Pulmonary artery endothelial cell (primary cell): Measurements from ENCODE around the gene ZNF709. TPM values are rescaled to one million over a fixed set of nuclear protein-coding genes. Genes with fewer than 3 reads are reported as not detected.
A peak's percentile ranks its signal among the peaks of the same experiment; 100 is the strongest.
"Not testable (repeated sequence)": the region's sequence is repeated elsewhere in the genome, so short reads cannot be mapped to it uniquely, and the experiment has no call there.

ENCODE experiments used
- DNase-seq: peaks from one replicate; pipeline ENCODE4 v3.0.0-alpha.2; 2011; ENCODE audit warnings: low read depth, low spot score
- total RNA-seq: library from RNA; depleted of rRNA; stranded (reverse); fragments of >200 nt; gene quantifications from 2 replicates; pipeline ENCODE4 v1.2.3, GENCODE V29; 2014

Gene ZNF709
- 2.6 and 3.9 TPM in 2 replicates for total RNA-seq

DNA sequence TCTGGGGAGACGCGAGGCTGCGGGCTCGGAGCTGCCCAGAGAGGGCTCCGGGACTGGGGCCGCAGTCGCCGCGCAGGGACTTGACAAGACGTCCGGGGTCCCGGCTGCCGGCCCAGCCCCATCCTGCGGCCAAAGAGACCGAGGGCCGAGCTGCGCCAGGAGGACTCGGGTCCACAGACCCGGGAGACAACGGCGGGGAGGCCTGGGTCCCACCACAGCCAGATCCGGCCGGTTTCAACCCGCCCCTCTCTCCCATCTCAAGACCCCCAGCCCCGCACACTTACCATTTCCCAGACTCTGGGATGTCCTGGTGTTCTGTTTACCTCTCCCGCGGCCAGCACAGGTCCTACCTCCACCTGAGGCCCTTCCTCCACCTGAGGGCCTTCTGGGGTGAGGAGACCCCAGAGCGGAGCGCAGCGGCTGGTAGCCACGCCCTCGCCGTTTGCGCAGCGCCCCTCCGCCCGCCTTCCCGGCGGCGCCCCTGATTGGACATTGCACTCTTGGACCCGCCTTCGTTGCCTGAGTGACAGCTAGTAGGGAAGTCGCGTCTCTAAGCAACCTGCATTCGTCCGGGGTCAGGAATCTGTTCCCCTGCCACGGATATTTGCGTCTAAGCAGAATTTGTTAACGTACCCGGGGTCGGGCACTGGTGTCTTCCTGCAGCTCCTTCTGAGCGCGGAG, at the start of gene ZNF709:
Gene ZNF709, minus strand, starts transcription at position 446 of the 681 bp plus-strand sequence. Its CDS starts 159 bp downstream, at position 287.
- peak; percentile 36 for DNase-seq

DNA sequence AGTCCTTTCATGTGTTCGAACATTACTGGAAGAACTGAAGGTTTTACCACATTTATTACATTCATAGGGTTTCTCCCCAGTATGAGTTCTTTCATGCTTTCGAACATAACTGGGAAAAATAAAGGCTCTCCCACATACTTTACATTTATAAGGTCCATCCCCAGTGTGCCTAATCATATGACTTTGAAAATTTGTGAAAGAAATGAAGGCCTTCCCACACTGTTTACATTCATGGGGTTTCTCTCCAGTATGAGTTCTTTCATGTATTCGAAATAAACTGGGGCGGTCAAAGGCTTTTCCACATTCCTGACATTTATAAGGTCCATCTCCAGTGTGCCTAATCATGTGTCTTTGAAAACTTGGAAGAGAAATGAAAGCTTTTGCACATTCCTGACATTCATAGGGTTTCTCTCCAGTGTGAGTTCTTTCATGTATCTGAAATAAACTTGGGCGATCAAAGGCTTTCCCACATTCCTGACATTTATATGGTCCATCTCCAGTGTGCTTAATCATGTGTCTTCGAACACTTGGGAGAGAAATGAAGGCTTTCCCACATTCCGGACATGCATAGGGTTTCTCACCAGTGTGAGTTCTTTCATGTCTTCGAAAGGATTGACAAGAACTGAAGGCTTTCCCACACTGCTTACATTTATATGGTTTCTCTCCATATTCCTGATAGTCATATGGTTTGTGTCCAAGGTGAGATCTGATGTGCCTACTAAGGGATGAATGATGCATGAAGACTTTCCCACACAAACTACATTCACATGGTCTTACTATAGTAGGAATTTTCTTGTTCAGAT, 42.6 kb upstream of the ZNF709 start:
- DNase-seq, result no peak

GRCh38 chr19:12526542-12526941, 41.9 kb upstream of the ZNF709 start:
- no peak for DNase-seq

GRCh38 chr19:12521996-12522395, 37.4 kb upstream of the ZNF709 start:
- DNase-seq, result no peak

DNA sequence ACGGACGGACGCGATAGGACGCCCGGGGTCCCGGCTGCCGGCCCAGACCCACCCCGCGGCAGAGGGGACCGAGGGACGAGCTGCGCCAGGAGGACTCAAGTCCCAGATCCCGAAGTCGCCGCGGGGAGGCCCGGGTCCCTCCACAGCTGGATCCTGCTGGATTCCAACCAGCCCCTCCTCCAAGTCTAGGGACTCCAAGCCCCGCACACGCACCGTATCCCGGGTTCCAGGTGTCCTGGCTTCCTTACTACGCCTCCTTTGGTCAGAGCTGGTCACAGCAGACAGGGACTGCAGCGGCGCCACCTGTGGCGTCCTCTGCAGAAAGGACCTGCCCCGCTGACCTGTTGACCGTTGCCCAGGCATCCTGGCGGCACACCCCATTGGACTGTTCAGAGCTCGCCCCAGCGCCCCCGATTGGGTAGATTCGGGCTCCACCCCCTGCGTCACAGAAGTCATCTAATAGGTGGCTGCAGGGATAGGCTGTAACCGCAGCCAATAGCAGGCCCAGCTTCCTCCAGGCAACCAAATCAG, 29.0 kb upstream of the ZNF709 start:
- DNase-seq, result no peak

DNA sequence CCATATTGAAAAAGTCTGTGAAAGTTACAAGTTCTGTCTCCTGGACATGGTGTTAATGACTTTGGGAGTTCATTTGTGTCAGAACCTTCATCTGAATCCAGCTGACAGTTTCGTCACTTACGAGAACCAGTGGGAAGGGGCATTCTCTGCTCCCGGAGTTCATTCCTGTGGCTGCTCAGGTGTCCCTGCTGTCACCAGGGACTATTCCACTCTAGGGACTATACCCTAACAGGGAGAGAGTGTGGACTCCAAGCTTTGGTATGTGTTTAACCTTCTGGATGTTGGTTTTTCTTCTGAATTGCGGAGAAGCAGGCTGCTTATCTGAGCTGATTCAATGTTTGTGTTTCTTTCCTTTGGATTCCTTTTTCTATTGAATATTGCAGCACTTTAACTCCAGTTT, 12.4 kb upstream of the ZNF709 start:
- DNase-seq, result no peak

GRCh38 chr19:12496480-12496879, 11.9 kb upstream of the ZNF709 start:
- no peak for DNase-seq

DNA sequence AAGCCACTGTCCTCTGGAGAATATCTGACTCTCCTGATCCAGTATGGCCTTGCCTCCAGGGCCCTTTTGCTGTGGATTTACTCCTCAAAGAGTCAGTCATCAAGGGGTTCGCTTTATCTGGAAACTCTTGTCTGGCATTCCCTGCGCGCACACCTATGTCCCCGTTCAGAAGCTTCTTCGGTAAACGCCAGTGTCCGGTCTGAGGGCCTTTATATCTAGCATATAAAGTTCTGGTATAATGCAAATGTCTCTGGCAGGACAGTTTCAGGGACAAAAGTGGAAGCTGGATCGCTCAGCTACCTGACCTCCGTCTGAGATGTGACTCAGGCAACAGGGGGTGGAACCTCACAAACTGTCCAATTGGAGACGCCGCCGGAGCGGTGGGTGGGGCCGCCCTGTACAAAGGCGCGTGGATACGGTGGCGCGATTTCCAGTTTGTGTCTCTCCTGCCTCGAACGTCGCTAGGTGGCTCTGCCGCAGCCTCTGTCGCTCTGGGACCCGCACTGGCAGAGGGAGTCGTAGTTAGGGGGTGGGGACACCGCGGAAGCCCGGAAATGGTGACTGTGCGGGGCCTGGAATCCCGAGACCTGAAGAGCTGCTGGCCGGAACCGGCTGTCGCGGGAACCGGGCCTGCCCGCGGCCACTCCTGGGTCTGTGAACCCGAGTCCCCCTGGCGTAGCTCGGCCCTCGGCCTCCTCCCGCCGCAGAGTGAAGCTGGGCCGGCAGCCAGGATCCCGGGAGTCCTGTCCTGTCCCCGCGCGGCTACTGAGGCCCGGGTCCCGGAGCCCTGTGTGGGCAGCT, 10.6 kb upstream of the ZNF709 start:
- DNase-seq, result peak; percentile 41

DNA sequence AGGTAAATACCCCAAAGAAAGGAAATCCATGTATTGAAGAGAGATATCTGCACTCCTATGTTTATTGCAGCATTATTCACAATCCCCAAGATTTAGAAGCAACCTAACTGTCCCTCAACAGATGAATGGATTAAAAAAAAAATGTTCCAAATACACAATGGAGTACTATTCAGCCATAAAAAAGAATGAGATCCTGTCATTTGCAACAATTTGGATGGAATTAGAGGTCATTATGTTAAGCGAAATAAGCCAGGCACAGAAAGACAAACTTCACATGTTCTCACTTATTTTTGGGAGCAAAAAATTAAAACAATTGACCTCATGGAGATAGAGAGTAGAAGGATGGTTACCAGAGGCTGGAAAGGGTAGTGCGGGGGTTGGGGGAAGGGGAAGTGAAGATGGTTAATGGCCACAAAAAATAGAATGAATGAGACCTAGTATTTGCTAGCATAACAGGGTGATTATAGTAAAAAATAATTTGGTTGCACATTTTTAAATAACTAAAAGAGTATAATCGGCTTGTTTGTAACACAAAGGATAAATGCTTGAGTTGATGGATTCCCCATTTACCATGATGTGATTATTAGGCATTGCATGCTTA, 9.7 kb upstream of the ZNF709 start:
- DNase-seq, result no peak

DNA sequence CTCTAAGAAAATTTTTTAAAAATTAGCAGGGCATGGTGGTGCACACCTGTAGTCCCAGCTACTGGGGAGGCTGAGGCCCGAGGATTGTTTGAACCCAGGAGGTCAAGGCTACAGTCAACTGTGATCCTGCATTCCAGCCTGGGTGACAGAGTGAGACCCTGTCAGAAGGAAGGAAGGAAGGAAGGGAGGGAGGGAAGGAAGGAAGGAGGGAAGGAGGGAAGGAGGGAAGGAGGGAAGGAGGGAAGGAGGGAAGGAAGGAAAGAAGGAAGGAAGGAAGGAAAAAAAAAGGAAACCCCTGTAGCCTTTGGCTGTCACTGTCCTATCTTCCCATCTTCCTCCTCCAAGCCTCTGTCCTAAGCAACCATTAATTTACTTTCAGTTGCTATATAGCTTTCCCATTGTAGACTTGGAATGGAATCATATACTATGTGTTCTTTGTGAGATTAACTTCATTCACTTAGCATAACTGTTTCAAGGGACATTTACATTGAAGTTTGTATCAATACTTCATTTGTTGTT, 1.7 kb upstream of the ZNF709 start:
- not testable (repeated sequence) for DNase-seq

DNA sequence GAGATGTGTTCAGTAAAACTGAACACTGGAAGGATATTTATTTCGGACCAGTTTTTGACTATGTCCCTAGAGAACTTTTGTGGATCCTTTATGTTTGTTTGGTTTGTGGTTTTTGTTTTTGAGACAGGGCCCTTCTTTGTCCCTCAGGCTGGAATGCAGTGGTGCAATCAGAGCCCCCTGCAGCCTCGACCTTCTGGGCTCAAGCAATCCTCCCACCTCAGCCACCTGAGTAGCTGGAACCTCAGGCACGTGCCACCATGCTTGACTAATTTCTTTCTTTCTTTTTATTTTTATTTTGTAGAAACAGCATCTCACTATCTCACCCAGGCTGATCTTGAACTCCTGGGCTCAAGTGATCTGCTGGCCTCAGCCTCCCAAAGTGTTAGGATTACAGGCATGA, 955 bp upstream of the ZNF709 start:
- DNase-seq, result no peak

DNA sequence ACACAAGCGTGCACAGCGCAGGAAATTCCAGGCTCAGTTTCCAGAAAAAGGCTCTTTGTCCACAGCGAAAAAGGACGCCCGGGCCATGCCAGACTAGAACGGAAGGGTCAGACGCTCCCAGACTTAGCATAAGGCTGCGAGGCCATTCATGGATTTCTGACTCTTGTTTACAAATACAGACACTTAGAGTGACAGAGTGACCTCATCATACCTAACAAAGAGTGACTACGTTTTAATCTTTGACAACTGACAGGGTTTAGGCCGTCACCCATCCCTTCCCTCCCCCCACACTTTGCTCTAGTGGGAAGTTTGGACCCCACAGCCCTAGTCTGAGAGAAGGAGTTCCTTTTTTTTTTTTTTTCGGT, 418 bp upstream of the ZNF709 start:
- no peak for DNase-seq

- DNase-seq, result no peak
These were observed 625 bp downstream of the ZNF709 start for GRCh38 chr19:12484011-12484370.

DNA sequence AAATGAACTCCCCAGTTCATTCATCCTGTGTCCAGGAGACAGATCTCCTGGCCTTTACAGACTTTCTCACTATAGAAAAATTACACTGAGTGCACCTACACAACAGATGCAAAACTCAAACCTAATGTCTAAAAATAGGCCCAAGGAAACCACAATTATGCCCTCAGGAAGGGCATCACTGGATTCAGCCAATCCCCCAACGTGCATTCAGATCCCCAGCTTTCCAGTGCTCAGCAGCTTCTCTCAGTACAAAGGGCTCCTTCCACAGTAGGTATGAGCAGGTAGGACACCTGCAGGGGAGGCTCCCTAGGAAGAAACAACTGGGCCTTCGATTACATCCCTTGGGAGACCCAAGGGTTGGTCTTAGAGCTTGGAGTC, 2.1 kb downstream of the ZNF709 start:
- DNase-seq, result no peak

DNA sequence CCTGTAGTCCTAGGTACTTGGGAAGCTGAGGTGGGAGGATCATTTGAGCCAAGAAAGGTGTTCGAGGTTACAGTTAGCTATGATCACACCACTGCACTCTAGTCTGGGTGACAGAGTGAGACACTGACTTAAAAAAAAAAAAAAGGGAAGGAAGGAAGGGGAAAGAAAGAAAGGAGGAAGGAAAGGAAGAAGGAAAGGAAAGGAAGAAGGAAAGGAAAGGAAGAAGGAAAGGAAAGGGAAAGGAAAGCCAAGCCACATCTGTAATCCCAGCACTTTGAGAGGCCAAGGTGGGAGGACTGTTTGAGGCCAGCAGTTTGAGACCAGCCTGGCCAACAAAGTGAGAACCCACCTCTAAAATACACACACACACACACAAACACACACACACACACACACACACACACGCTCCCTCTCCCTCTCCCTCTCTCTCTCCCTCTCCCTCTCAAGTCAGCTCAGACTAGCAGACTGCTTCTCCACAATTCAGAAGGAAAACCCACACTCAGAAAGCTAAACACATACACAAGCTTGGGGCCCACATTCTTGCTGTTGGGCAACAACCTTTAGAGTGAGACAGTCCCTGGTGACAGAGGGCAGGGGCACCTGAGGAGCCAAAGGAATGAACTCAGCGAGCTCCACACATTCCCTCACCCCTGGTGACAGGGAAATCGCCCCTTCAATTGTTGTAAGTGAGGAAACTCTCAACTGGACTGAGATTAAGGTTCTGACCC, 2.7 kb downstream of the ZNF709 start:
- no peak for DNase-seq

DNA sequence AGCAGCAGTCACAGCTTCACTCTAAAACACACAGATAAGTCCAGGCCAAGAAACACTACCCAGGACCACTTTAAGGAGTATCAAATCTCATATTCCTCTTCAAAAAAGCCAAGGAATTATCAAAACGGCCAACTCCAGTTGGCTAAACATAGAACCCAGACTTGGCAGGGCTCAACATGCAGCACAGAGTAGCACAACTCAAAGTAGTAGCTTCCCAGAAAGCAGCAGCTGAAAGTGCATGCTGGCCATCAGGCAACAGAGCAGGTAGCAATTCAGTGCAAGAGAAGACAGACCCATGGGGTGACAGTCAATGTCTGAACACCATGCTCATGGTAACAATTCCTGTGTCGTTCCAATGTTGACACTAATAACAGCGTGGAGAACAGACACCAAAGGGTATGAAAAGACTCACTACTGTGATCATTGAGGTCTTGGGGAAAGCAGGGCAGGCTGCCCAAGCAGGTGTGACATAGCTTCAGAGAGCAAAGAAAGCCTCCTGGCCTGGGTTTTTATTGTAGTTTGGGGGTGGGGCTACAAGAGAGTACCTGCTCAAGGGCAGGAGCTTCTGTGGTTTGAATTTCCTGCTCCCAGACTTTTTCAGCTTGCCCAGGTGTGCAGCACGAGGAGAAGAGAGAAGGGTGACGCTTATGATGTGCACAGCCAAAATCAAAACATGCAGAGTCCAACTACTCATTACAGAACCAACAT, 6.2 kb downstream of the ZNF709 start:
- no peak for DNase-seq

- DNase-seq, result not testable (repeated sequence)
These were observed 17.0 kb downstream of the ZNF709 start for GRCh38 chr19:12467651-12468050.

- DNase-seq, result no peak
These were observed 19.4 kb downstream of the ZNF709 start for GRCh38 chr19:12465211-12465610.

GRCh38 chr19:12464769-12465168, 19.8 kb downstream of the ZNF709 start:
- no peak for DNase-seq

- not testable (repeated sequence) for DNase-seq
These were observed 20.5 kb downstream of the ZNF709 start for GRCh38 chr19:12464139-12464538.
